Amniotic stem cell (primary cell): Measurements from ENCODE around the gene C21orf58.
"Not testable (repeated sequence)": the region's sequence is repeated elsewhere in the genome, so short reads cannot be mapped to it uniquely, and the experiment has no call there.

Source experiments
- DNase-seq: peaks from one replicate; lab custom pipeline; 2025; lab: John Stamatoyannopoulos, UW

C21orf58 gene

GRCh38 chr21:46323710-46324389, at the start of gene C21orf58, which contains the start of gene PCNT:
TSS of gene C21orf58 (minus strand) at chr21:46323870. CDS start at chr21:46322738, 1,132 bp downstream.
TSS of gene PCNT (plus strand) at chr21:46324156. CDS start at chr21:46324229, 73 bp downstream.
- DNase-seq, result peak; percentile 91

- not testable (repeated sequence) for DNase-seq
These were observed 49.3 kb upstream of the C21orf58 start for GRCh38 chr21:46372947-46373346.

- no peak for DNase-seq
These were observed 48.4 kb upstream of the C21orf58 start for GRCh38 chr21:46372014-46372485.

- DNase-seq, result no peak
These were observed 47.7 kb upstream of the C21orf58 start for GRCh38 chr21:46371204-46372013.

- no peak for DNase-seq
These were observed 46.0 kb upstream of the C21orf58 start for GRCh38 chr21:46369520-46370235.

GRCh38 chr21:46368533-46369285, 45.0 kb upstream of the C21orf58 start:
- DNase-seq, result no peak

- no peak for DNase-seq
These were observed 43.3 kb upstream of the C21orf58 start for GRCh38 chr21:46366966-46367365.

- DNase-seq, result no peak
These were observed 42.9 kb upstream of the C21orf58 start for GRCh38 chr21:46366561-46366960.

GRCh38 chr21:46366091-46366490, 42.4 kb upstream of the C21orf58 start:
- DNase-seq, result no peak

- DNase-seq, result no peak
These were observed 40.0 kb upstream of the C21orf58 start for GRCh38 chr21:46363698-46364097.

- no peak for DNase-seq
These were observed 39.3 kb upstream of the C21orf58 start for GRCh38 chr21:46362946-46363345.

GRCh38 chr21:46361935-46362334, 38.3 kb upstream of the C21orf58 start:
- DNase-seq, result no peak

- DNase-seq, result no peak
These were observed 37.5 kb upstream of the C21orf58 start for GRCh38 chr21:46361176-46361575.

- no peak for DNase-seq
These were observed 34.2 kb upstream of the C21orf58 start for GRCh38 chr21:46357684-46358425.

- DNase-seq, result no peak
These were observed 33.6 kb upstream of the C21orf58 start for GRCh38 chr21:46357335-46357604.

GRCh38 chr21:46356494-46357334, 33.0 kb upstream of the C21orf58 start:
- no peak for DNase-seq

- no peak for DNase-seq
These were observed 32.3 kb upstream of the C21orf58 start for GRCh38 chr21:46356005-46356338.

- no peak for DNase-seq
These were observed 31.7 kb upstream of the C21orf58 start for GRCh38 chr21:46355161-46356004.

- no peak for DNase-seq
These were observed 30.8 kb upstream of the C21orf58 start for GRCh38 chr21:46354518-46354917.

- DNase-seq, result no peak
These were observed 30.4 kb upstream of the C21orf58 start for GRCh38 chr21:46354046-46354445.
